H7 (cell line): ENCODE results near the gene PIGU. TPM values are rescaled to one million over a fixed set of nuclear protein-coding genes. Genes with fewer than 3 reads are reported as not detected.

Source experiments
- DNase-seq: peaks from one replicate; pipeline ENCODE4 v3.0.0; 2012
- H3K27me3 ChIP-seq: 2 replicates; pipeline ENCODE4 v1.6.0; 2011; ENCODE audit warnings: mild to moderate bottlenecking, low read length; ENCODE audit not compliant: control insufficient read depth, insufficient read depth
- H3K36me3 ChIP-seq: replicated peaks from 2 replicates; pipeline ENCODE4 v1.5.1; 2011; ENCODE audit warnings: low read length; ENCODE audit not compliant: control insufficient read depth, insufficient read depth
- H3K4me3 ChIP-seq: 2 replicates; pipeline ENCODE4 v1.5.1; 2011; ENCODE audit warnings: low read depth, mild to moderate bottlenecking, control low read depth, low read length, moderate library complexity; ENCODE audit not compliant: insufficient read depth
- total RNA-seq: library from RNA; depleted of rRNA; stranded (reverse); fragments of >200 nt; shearing (Covaris generic); gene quantifications from 2 replicates; pipeline ENCODE4 v1.2.3, GENCODE V29; 2014

PIGU gene
- total RNA-seq, 1 experiment from 2014 or later: 28.6 TPM

DNA sequence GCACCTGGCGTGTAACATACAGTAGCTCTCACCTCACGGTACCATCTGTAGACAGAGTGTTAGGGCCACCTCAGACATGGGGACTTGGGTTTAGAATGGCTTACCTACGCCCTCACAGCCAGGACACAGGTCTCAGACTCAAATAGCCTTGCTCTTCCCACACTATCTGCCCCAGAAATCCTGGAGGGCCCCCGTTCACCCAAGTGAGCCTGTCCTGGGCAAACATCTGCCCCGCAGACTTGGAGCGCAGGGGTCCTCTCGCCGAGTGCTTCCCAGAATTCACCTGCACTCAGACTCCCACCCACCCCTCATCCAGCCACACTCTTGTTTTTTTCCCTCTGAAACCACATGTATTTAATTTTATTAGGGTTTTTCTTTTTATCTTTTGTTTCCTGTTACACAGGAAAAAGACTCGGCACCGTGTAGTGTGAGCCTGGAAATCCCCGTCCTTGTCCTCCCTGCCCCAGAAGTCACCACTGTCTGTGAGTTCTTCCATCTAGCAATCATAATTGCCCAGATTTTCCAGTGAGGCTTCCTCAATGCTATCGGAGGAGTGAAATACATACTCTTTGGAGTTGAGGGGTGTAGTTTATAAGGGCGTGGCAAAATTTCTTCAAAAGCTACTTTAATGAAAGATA is 135.5 kb downstream of the PIGU start:
- Histone ChIP-seq H3K4me3 (no peak overlapping the region), H3K36me3 (peaks cover 19% of the 10 kb centered on the region), H3K27me3 (no peaks in the 10 kb centered on the region)
- DNase-seq: no peak

DNA sequence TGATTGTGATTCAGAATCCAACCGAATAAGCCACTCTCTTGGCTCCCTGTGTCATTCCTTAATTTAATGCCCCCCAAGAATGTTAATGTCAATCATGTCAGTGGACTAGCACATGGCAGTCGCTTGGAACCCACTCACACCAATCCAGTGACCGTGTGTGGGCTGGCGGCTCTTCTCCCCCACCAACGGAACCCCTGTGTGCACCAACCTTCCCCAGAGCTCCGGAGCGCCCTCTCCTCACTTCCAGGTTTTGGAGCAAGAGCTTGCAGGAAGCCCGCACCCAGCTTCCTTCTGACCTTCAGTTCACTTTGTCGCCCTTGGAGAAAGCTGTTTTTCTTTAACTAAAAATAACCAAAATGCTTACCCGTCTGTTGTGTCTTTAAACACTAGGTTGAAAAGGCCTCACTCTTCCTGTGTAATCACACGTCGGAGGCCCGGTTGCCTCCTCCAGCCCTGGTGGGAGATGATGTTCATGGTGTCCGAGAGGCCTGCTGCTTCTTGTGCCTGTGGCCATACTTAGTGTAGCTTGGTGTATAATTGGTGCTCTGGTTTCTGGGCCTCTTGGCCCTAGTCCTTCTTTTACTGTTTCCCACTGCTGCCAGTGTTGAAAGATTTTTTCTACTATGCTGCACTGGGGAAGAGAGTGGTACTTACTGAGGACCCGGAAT is 136.2 kb downstream of the PIGU start:
- DNase-seq: no peak
- Histone ChIP-seq H3K36me3 (peaks cover 20% of the 10 kb centered on the region), H3K27me3 (no peaks in the 10 kb centered on the region), H3K4me3 (no peak overlapping the region)

DNA sequence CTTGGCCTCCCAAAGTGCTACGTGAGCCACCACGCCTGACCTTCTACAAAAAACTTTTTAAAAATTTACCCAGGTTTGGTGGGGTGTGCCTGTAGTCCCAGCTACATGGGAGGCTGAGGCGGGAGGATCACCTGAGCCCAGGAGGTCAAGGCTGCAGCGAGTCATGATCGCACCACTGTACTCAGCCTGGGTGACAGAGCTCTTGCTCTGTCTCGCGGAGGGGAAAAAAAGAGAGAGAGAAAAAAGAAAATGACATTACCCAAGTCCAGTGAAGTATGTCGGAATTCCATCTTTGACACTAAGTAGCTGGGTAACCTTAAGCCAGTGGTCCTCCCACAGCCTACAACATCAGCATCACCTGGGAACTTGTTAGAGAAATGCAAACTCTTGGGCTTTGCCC is 137.1 kb downstream of the PIGU start:
- no peaks in the 10 kb centered on the region for H3K27me3 ChIP-seq
- peaks cover 28% of the 10 kb centered on the region for H3K36me3 ChIP-seq
- no peak overlapping the region for H3K4me3 ChIP-seq
- no peak for DNase-seq

DNA sequence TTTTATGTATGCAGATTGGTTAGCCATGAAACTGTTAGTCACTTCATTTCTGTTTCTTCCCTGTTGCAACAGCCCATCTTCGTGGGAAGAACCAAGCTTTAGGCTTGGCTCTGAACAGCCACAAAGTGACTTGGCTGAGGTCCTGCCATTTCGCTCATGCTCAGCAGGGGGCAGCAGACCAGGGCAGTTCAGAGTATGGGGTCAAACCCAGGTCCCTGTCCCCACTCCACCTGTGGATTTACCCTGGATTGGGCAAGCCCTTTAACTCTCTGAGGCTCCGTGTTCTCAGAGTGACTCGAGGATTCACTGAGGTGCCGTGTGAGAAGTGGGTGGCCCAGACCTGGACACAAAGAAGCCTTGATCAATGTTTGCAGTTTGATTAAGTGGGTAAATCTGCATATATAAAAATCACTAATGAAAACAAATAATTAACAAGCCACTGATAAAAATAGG is 138.2 kb downstream of the PIGU start:
- Histone ChIP-seq H3K27me3 (no peaks in the 10 kb centered on the region), H3K36me3 (peaks cover 34% of the 10 kb centered on the region), H3K4me3 (no peak overlapping the region)
- DNase-seq: peak; percentile 81

DNA sequence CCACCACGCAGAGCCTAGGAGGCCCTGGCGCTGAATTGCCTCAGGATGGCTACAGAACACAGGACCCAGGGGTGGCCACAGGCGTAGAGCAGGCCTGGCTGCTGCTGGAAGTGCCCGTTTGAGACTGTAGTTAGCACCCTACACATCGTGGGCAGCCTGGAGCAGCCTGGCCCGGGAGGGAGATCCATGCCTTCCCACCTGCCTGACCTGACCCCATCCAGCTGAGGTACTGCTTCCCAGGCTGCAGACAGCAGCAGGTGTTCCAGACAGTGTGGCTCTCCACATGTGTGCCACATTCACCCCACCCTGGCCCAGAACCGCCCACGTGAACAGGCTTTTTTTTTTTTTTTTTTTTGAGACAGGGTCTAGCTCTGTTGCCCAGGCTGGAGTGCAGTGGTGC is 139.2 kb downstream of the PIGU start:
- H3K27me3 ChIP-seq: no peaks in the 10 kb centered on the region
- no peak overlapping the region for H3K4me3 ChIP-seq
- H3K36me3 ChIP-seq: peaks cover 34% of the 10 kb centered on the region
- DNase-seq: no peak

DNA sequence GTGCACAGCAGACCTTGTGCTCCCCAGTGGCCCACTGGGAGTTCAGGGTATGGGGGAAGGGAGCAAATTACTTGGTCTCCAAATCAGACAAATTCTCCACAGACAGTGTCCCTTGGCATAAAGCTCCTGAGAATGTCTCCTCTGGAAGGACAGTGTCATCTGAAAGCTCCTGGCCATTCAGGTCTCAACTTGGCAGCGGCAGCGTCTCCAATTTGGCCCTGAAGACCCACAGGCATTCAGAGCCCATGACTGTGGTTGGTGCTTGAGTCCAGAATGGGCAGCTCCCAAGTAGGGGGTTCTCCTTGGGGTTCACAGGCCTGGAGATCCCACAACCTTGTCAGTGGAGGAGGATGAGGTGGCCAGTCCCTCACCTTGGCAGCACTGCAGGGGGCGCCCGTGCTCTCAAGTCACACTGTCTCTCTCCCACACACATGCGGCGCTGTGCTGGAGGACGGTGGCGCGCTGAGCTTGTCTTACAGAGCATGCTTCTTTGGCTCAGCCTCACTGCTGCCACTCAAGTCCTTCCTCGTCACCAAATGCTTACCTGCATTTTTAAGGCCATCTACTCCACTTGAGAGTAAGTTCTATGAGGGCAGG is 140.0 kb downstream of the PIGU start:
- peak; percentile 76 for DNase-seq
- H3K4me3 ChIP-seq: no peak overlapping the region
- no peaks in the 10 kb centered on the region for H3K27me3 ChIP-seq
- peaks cover 36% of the 10 kb centered on the region for H3K36me3 ChIP-seq

DNA sequence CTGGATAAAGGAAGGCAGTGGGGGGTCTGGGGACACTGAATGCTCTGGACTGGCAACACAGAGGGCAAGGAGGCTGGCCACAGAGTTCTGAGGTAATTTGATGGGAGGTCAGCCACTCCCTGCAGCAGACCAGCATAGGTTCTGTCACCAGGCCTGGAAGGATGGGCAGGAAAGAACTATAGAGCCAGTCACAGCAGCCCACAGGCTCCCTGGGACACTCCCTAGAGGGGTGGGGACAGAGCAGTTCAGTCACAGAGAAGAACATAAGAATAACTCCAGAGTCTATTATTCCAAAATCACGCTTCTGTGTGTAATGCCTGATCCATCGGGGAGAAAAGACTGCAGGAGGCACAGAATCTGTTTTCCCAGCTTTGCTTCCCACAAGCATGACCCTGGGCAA is 141.0 kb downstream of the PIGU start:
- DNase-seq: no peak
- H3K36me3 ChIP-seq: peaks cover 31% of the 10 kb centered on the region
- no peak overlapping the region for H3K4me3 ChIP-seq
- H3K27me3 ChIP-seq: no peaks in the 10 kb centered on the region

DNA sequence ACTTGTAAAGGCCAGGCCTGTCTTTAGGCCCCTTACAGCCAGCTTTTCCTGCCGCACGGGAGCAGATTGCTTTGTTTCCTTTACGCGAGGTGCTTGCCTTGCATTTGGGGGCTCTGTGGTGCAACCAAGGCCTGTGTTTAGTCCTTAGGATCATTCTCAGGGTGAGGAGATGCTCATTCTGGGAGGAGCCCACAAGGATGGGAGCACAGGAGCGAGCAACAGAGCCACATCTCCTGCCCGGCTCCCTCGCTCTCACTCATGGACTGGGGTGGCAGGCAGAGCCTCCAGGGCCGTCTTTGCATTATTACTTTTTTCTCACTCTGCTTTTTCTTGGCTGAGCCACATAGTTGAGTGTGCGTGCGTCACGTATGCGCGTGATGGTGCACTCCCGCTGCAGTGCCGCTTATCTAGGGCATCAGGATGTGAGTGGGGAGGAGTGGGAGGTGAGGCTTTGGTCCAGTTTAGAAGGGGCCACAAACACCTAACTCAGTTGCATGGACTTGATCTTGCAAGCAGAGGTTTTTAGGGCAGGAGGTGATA is 141.5 kb downstream of the PIGU start:
- Histone ChIP-seq H3K4me3 (no peak overlapping the region), H3K27me3 (no peaks in the 10 kb centered on the region), H3K36me3 (peaks cover 30% of the 10 kb centered on the region)
- no peak for DNase-seq

DNA sequence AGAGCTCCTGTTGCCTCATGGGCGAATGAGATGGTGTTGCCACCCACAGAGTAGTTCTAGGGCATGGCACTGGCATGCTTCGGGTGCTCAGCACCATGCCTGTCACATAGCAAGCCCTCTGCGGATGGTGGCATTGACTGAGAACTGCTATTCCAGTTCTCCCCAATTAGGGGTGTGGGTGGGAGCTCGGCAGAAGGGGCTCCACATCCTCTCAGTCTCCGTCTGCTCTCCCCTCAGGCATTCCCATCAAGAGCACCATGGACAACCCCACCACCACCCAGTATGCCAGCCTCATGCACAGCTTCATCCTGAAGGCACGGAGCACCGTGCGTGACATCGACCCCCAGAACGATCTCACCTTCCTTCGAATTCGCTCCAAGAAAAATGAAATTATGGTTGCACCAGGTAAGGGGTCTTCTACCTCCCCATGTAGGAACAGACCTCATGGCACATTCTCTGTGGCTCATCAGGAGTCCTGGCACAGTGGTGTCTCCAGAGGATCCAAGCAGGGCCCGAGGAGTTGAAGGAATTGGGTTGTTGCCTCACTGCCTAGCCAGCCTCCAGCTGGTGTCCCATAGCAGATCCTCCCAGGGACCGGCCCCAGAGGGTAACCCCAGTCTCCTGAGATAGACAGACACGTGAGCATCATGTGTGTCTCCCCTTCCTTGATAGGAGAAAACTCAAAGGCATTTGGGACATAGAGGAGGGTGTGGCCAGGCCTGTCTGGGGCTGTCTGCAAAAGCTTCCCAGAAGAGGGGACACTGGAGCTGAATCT is 142.3 kb downstream of the PIGU start:
- Histone ChIP-seq H3K36me3 (peaks cover 31% of the 10 kb centered on the region), H3K27me3 (no peaks in the 10 kb centered on the region), H3K4me3 (no peak overlapping the region)
- no peak for DNase-seq

DNA sequence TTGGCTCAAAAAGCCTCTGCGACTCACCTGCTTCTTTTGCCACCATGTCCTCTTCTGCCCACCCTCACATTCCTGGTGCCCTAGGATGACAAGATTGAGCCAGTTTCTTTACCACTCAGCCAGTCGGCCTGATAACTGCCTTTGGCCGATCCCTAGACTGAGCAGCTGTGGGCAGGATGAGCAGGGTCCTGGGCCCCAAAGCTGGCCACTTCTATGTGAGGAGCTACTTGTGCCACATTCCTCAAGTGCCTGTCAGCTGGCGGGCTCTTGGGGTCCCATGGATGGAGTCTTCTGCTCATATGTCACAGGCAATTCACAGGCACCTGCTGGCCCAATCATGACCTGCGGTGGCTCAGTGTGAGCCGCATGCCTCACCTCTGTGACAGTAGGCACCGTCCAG is 144.1 kb downstream of the PIGU start:
- no peak overlapping the region for H3K4me3 ChIP-seq
- peaks cover 33% of the 10 kb centered on the region for H3K36me3 ChIP-seq
- no peaks in the 10 kb centered on the region for H3K27me3 ChIP-seq
- no peak for DNase-seq

DNA sequence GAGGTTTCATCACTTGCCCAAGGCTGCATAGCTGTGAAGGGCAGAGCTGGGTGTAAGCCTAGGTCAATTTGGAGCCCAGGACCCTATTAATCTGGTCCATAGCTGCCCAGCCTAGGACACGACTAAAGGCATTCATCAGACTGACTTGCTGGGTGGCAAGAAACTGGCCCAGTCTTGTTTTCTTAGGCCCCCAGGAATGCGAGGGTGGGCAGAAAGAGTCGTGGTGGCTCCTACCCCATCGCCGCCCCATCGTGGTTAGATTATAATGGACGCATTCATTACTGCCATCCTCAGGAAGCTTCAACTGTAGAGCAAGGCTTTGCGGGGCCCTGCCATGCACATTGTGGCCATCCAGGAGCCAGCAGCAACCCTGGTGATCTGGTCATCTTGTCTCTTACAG is 144.6 kb downstream of the PIGU start:
- peaks cover 34% of the 10 kb centered on the region for H3K36me3 ChIP-seq
- no peaks in the 10 kb centered on the region for H3K27me3 ChIP-seq
- DNase-seq: no peak
- no peak overlapping the region for H3K4me3 ChIP-seq

DNA sequence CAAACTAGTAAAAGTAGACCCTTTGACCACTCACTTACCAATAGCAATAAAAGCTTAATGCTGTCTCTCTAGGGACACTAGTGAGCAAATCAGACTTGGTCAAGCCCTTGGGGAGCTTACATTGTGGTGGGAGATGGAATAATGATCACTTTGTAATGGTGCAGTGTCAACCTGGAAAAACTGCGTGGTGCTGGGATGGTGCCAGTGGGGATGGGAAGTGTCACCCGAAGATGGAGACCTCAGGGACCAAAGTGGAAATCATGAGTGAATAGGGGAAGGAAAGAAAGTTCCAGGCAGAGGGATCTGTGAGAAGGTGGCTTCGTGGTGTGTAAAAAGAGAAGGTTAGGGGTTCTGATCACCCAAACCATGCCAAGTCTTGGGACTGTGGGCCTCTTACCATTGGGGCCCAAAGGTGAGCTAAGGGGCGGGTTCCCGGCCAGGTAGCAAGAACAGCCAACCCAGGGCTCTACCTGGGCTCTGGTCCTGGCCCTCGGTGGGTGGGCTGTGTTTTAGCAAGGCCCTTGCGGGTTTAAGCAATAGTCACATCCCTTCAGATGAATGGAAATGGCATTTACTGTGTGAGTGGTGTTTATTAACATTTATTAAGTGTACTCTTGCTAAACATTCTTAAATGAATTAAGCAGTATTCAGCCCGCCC is 145.2 kb downstream of the PIGU start:
- no peak for DNase-seq
- H3K36me3 ChIP-seq: peaks cover 37% of the 10 kb centered on the region
- no peaks in the 10 kb centered on the region for H3K27me3 ChIP-seq
- H3K4me3 ChIP-seq: no peak overlapping the region

DNA sequence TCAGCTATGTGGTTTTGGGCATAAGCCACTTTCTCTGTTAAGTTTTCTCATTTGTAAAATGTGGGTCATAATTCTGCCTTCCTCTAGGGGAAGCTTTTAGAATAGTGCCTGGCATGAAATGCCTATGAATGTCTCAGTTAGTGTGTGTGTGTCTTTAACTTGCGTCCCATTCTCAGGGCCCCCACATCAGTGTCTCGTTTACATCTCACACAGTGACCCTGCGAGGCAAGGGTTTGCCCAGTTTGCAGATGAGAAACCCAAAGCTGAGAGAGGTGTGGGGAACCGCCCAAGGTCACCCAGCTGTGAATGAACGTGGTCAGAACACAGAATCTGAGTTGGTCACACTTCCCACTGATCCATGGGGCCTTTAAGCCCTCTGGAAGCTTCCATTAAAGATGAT is 146.6 kb downstream of the PIGU start:
- peaks cover 38% of the 10 kb centered on the region for H3K36me3 ChIP-seq
- DNase-seq: no peak
- H3K4me3 ChIP-seq: no peak overlapping the region
- H3K27me3 ChIP-seq: no peaks in the 10 kb centered on the region

DNA sequence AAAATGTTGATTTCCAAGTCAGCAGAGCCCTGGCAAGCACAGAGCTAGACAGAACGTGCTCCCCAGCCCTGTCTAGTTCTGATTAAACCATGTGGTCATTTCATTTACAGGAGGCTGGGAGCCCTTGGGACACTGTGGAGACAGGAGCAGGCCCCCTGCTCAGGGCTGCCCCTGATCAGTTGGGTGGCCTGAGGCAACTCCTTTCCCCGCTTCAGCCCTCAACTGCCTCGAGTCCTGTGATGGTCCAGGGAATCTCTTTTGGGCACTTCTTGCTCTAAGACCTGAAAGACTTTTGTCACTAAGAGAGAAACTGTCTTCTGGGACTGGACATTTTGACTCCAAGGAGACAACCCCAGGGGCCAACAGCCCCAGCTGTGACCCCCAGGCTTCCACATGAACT is 147.2 kb downstream of the PIGU start:
- H3K4me3 ChIP-seq: no peak overlapping the region
- no peaks in the 10 kb centered on the region for H3K27me3 ChIP-seq
- no peak for DNase-seq
- peaks cover 34% of the 10 kb centered on the region for H3K36me3 ChIP-seq
